CD4-positive, alpha-beta T cell treated with Interleukin-6 at 100 ng/mL for 8 hours (primary cell): ENCODE data around the gene TMED1.
"Not testable (repeated sequence)": the region's sequence is repeated elsewhere in the genome, so short reads cannot be mapped to it uniquely, and the experiment has no call there.

ENCODE experiments used
- DNase-seq: peaks from one replicate; pipeline ENCODE4 v3.0.0-alpha.2; 2020; ENCODE audit warnings: mixed read lengths, low spot score

Gene TMED1, protein sequence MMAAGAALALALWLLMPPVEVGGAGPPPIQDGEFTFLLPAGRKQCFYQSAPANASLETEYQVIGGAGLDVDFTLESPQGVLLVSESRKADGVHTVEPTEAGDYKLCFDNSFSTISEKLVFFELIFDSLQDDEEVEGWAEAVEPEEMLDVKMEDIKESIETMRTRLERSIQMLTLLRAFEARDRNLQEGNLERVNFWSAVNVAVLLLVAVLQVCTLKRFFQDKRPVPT

DNA sequence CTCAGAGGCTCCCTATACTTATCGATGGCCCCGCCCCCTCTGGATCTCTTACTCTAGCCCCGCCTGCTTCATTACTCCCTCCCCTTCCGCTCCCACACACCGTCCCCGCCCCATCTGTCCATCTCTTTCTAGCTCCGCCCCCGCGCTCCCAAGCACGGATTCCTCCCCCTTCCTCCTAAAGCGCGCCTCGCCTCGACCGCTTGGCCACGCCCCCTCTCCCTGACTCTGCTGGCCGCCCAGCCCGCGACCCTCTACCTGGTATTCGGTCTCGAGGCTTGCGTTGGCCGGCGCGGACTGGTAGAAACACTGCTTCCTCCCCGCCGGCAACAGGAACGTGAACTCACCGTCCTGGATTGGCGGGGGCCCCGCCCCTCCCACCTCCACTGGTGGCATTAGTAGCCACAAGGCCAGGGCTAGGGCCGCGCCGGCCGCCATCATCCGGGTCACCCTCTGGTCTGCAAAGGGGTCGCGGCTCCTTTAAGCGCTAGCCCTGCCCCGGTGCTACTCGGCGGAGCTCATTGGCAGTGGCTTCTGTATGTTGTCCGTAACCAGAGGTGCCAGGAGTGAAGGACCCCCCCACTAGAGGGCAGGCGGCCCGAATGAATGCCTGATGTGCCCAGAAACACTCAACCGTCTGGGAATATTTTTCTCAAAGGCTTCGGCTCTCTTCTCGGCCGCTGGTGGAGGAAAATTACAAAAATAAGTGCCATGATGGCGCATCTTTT lies at the start of gene TMED1:
TSS of gene TMED1 (minus strand) at position 459 of the 725 bp plus-strand sequence. CDS start at position 438, 21 bp downstream.
- peak; percentile 92 for DNase-seq

DNA sequence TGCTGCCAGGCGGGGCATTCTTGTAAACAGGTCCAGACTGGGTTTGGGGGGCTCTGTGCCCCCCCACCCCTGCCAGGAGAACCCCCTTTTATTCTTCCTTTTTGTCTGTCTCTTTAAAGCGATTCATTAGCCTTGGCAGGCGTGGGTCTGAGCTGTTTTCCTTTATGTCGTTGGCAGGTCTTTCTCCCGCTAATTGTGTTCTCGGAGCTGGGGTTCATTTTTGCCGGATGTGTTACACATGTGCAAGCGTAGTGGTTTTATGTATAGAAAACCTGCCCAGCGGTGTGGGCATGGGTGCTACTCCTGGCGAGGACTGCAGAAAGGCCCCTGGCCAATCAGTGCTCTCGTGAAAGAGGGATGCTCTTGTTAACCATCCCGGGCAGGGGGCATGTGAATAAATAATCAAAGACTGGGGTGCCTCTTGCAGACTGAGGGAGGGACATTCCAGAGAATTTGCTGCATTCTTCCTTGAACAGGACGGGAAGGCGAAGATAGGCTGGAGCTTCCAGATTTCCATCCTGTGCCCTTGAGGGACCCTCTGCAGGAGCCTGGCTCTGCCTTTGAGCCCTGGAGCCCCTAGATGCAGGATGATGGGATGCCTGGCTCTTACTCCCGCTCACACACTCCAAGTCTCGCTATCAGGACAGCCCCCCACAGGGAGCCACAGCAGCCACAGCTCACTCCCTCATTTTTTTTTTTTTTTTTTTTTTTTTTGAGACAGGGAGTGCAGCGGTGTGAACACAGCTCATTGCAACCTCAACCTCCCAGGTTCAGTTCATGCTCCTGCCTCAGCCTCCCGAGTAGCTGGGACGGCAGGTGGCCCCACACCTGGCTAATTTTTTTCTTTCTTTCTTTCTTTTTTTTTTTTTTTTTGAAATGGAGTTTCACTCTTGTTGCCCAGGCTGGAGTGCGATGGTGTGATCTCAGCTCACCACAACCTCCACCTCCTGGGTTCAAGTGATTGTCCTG lies 49.5 kb upstream of the TMED1 start:
- DNase-seq = no peak

DNA sequence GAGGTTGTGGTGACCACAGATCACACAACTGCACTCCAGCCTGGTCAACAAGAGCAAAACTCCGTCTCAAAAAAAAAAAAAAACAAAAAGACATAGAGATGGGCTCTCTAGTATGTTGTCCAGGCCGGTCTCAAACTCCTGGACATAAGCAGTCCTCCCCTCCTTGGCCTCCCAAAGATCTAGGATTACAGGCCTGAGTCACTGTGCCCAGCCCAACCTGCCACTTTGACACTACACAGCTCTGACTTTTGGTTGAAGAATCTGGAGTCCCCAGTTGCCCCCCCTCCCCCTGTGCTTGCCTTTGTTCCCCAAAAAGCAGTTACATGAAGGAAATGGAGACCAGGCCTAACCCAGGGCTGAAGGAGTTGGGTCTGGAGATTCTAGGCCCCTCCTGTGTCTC lies 48.3 kb upstream of the TMED1 start:
- no peak for DNase-seq

DNA sequence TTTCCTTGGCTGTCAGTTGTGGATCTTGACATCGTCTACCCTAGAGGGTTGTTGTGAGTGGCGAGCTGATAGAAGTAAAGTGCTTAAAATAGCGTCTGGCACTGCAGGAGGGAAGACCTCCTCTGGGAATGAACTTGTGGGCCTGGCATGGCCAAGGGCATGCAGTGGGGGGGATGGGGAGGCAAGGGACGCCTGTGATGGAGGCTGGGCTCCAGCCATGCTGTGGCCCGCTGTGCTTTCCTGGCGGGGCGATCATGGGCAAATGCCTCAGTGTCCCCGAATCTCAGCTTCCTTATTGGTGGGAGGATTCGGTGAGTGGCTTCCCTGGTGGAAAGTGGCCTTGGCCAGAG lies 46.1 kb upstream of the TMED1 start:
- no peak for DNase-seq

DNA sequence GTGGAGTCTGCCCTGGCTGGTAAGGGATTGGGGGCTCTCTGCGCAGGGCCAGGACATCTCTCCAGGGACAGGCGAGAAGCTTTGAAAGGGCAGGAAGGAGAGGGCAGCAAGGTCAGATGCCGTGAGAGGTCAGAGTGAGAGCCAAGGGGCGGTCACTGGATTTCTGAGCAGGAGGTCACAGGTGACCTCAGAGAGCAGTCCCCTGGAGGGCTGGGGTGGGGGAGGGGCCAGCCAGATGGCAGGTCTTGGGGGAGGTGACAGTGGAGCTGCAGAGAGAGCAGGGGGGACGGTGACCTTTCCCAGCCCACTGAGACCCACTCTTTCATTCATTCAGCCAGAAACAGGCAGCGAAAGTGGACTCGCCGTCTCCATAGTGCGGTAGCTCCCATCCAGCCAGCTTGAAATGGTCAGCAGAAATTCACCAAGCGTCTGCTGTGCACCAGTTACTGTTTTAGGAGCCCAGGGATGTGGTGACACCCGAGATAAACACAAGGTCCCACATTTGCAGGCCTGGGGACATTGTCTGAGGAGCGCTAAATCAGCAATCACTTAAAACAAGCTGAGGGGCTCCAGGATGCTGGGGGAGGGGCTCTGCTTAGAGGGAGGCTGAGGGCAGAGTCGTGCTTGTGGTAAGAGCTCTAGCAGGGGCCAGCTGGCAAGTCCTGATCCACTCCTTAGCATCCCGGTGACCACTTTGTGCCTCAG lies 45.5 kb upstream of the TMED1 start:
- no peak for DNase-seq

DNA sequence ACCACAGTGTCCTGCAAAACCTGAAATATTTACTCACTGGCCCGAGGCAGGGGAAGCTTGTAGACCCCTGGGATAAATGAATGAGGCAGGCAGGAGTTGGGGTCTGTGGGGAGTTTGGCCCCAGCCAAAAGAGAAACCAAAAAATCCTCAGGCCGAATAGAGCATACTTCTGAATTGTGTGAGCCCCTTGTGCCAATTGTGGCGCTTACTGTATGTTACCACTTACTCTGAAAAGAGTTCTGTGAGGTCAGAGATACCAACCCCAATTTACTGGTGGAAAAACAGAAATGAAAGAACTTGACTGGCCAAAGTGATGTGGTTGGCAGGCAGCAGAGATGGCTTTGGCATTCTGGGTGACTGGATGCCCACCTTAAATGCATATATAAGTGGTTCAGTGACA lies 42.2 kb upstream of the TMED1 start:
- no peak for DNase-seq

DNA sequence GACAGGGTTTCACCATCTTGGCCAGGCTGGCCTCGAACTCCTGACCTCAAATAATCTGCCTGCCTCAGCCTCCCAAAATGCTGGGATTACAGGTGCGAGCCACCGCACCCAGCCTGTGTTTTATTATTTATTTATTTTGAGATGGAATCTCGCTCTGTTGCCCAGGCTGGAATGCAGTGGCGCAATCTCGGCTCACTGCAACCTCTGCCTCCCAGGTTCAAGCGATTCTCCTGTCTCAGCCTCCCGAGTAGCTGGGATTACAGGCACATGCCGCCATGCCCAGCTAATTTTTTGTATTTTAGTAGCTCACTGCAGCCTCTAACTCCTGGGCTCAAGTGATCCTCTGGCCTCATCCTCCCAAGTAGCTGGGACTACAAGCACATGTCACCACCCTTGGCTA lies 41.6 kb upstream of the TMED1 start:
- DNase-seq = not testable (repeated sequence)

DNA sequence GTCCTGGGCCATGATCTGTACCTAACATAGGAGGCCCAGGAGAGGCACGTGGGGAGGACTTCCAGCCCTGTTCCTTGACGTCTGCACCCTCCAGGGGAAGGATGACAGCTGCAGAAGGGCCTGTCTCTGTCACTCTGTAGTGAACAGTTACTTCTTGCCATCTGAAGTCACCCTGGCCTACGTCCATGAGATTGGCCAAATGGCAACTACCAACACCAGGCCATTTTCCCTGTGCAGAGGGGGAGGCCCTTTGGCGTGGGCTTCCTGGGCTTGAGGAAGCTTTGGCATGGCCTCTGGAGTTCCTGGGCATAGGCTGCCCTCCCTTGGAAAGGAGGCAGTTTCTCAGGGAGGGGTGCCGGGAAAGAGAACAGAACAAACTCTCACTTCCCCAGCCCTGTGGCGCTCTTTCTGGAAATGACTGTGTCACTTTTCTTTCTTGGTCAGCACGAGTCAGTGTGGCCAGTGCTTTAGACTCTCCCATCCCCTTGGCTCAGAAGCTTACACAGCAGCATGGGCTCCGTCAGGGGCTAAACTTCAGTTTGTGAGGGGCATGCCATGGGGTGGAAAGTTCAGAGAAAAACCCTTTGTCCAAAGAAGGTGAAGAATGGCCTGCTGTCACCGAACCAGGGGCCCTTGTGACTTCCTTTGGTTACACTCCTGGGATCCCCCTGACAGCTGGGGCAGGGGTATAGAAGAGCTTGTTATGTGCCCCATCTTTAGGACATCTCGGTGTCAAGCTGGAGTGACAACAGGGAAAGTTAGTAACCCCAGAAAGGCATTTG lies 40.6 kb upstream of the TMED1 start:
- DNase-seq = no peak

DNA sequence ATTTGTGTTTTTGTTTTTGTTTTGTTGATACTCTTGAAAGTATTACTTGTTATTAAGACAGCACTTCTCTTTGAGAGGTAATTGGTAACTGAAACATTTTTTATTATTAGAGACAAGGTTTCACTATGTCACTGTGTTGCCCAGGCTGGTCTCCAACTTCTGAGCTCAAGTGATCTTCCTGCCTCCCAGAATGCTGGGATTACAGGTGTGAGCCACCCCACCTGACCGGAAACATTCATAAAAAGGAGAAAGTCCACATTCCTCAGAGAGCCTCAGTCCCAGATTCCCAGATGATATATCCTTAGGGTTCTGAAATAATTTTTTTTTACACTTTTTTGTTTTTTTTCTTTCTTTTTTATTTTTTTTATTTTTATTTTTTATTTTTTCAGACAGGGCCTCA lies 38.0 kb upstream of the TMED1 start:
- no peak for DNase-seq

DNA sequence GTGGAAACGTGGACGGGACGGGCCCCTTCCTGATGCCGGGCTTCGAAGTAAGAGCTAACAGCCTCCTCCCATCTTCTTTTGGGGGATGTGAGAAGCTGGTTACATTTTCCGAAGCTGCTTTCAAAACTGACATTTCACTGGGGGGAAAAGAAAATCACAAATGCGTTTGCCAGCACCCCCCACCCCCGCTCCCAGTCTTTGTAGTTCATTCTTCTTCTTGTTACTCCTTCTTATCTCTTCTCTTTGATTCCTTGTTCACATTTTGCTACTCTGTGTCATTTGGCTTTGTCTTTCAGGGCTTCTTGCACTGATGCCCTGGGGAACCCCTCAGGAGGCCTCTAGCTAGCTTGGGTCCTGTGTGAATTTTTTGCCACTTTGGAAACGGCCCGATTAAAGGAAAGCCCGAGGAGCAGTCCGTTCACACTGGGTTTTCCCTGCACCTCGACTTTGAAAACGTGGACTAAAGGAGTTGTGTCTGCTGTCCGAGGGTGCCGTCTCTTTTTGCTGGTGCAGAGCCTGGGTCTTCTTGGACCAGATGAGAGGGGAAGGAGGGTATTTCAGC lies 36.6 kb upstream of the TMED1 start:
- DNase-seq = no peak

DNA sequence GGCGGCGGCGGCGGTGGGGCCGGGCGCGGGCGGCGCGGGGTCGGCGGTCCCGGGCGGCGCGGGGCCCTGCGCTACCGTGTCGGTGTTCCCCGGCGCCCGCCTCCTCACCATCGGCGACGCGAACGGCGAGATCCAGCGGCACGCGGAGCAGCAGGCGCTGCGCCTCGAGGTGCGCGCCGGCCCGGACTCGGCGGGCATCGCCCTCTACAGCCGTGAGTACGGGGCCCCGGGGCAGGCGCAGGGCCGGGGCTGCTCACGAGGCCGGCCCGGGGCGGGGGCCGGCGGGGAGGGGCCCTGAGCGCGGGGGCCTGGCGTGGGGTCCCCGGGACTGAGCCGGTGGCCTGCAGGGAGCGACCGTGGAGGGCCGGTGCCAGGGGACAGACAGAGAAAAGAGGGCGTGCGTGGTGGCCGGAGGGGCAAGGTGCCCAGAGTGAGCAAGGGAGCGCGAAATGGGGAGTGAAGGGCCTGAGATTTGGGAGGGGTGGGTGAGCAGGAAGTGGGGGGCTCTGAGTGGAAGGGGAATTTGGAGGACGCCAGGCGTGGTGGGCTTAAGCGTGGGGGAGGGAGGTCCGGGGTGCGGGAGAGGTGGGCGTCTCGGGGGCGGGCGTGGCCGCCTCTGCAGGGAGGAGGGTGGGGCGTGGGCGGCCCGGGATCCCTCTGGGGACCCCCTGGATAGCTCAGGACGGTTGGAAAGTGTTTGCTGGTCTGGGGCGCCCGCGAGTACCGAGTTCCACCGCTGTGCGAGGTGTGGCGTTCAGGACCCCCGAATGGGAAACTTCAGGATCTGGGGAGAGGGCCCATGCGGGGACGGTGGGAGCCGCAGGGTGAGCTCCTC lies 35.9 kb upstream of the TMED1 start:
- DNase-seq = no peak

DNA sequence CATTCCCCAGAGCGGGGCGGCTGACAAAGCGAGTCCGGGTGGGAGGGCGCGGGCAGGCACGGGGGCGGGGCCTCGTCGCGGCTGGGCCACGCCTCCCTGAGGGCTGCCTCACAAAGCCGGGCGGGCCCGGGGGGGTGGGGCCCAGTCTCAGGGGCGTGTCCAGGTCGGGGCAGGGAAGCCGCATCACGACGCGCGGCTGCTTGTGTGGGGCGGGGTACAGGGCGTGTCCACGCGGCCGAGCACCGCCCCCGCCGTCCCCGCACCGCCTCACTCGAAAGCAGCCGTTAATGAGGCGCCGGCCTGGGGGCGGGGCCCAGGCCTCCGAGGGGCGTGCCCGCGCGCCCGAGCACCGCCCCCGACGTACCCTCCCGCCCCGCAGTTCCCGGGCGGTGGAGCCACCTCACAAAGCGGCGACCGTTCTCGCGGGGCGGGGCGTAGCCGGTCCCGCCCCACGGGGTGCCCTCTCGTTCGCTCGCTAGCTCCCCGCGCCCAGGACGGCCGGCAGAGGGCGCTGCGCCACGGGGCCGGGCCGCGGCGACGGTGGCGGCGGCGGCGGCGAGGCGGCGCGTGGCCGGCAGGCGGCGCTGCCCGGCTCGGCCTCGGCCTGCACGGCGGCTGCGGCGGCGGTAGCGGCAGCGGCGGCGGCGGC lies 35.1 kb upstream of the TMED1 start, which contains the start of gene CARM1:
TSS of gene CARM1 (plus strand) at position 599 of the 649 bp plus-strand sequence. CDS start 150 bp downstream, outside the sequence.
- peak; percentile 100 for DNase-seq

DNA sequence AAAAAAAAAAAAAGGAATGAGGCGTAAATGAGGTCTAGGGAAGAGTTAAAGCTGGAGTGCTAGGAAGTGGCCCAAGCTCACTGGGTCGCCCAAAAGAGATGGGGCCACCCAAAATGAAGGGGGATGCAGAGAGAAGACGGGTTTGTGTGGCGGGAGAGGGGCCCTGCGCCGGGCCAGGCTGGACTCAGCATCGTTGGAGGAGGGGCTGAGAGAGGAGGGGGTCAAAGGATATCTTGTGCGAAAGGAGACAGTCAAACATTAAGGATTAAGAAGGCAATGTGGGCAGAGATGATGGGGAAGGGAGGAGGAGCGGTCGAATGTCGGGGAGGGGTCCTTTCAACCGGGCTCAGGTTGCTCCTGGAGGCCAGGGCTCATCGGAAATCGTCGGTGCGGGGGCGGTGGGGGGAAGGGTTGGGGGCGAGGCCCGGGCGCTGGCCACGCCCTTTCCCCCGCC lies 34.5 kb upstream of the TMED1 start:
- DNase-seq = no peak

DNA sequence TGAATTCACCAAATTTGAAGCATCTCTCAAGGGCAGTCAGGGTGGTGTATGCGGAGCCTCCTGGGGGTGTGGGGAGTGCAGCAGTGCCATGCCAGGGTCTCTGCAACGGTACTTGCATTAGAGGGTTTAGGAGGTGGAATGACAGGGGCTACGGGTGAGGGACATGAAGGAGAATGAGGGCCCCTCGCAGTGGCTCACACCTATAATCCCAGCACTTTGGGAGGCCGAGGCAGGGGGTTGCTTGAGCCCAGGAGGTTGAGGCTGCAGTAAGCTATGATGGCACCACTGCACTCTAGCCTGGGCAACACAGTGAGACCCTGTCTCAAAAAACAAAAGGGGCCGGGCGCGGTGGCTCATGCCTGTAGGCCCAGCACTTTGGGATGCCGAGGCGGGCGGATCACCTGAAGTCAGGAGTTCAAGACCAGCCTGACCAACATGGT lies 33.9 kb upstream of the TMED1 start:
- not testable (repeated sequence) for DNase-seq

DNA sequence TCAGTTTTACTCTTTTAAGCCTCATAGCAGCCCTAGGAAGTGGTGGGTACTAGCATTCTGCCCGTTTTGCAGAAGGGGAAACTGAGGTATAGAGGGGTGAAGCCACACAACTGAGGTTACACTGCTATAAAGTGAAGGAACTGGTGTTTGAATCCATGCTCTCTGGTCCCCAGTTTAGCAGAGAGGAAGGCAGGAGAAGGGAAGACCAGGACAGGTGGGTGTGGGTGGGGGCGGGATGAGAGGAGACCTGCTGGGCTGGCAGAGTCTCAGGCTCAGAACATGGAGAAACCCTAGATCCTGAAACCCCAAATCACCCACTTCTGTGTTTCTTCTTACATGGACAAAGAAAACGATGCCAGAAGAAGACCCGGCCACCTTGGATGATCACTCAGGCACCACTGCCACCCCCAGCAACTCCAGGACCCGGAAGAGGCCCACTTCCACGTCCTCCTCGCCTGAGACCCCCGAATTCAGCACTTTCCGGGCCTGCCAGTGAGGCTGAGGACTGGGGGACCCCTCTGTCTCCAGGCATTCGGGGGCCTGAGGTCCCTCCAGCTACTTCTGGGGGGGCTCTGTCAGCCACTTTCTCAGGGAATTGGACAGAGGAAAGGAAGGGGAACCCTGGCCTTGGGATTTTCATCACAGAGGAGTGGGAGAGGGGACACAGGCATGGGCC lies 33.0 kb upstream of the TMED1 start:
- DNase-seq = no peak

DNA sequence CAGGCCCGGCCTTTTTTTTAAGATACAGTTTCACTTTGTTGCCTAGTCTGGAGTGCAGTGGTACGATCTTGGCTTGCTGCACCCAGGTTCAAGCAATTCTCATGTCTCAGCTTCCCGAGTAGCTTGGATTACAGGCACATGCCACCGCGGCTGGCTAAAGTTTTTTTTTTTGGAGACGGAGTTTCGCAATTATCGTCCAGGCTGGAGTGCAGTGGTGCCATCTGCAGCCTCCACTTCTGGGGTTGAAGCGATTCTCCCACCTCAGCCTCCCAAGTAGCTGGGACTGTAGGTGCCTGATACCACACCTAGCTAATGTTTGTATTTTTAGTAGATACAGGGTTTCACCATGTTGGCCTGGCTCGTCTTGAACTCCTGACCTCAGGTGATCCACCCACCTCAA lies 30.5 kb upstream of the TMED1 start:
- no peak for DNase-seq

DNA sequence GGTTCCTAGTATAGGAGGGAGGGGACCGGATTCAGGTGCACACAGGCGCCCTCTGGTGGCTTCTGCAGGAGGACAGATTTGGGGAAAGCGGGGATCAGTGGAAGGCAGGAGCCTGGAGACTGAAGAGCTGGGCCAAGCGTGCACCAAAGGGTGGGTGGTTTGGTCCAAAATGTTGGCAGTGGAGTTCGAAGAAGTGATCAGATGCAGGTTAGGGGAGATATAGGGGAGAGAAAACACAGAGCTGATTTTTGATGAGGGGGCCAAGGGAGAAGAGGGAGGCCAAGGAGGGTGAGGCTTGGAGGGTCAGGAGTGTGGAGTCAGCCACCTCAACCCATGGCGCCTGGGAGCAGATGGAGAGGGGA lies 28.5 kb upstream of the TMED1 start:
- peak; percentile 79 for DNase-seq

DNA sequence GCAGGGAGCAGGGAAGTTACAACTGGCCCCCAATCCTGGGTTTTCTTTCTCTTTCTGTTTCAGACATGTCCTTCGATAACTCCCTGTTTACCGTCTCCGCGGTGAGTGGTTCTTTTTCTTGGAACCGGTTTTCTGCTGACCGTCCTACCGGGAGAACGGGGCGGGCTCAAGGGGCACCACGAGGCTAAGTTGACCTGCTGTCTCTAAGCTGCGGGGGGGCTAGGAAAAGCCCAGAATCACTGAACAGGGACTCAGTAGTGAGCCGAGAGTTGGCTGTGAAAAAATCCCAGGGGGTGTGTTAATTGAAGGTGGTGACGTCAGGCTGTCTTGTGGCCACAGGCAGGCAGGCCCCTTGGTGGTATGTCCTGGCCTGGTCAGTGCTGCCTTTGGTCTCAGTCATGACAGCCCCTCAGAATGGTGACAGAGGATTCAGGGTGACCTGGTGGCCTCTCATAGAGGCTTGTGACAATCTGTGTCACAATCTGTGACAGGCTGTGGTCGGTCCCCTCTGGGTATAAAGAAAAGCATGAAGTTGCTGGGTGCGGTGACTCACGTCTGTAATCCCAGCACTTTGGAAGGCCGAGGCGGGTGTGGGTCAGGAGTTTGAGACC lies 27.2 kb upstream of the TMED1 start:
- no peak for DNase-seq
